ENCODE data around the gene CHFR.

DNA sequence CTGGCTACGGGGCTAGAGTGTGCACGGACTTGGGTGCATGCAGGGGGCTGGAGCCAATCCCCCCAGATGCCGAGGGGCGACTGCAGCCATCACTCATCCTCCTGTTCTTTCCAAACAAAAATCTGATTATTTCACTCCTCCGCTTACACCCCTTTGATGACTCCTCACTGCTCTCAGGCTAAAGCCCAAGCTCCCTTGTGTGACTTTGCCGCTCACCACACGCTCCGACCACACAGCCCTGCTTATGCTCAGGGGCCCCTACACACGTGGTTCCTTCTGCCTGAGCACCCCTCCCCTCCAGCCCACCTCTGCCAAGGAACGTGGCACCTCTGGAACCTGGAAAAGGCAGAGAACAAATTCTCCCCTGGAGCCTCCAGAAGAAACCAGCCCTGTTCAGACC lies 13.7 kb downstream of the CHFR start:
- TF ChIP-seq EZH2 (IDR thresholded peaks at IDR 0.05; ENCODE audit: insufficient read depth, poor library complexity, severe bottlenecking) = no peak
- TF ChIP-seq EZH2phosphoT487 (IDR thresholded peaks at IDR 0.05; ENCODE audit: insufficient read depth, low read depth) = no peak

All from GM23248 (cell line).